HL-60 (cell line): ENCODE data around the gene TGM1.

ENCODE experiments used
- DNase-seq, 2 experiments: peaks; one replicate each; pipeline ENCODE4 v3.0.0-alpha.2; 2010 to 2020; ENCODE audit warnings: low read depth in 1 of 2, low spot score in 1 of 2
- H3K27ac ChIP-seq: fragments of 250-450 bp; sonication (Bioruptor Pico); replicated peaks from 2 replicates; pipeline ENCODE4 v1.5.1; 2020; ENCODE audit warnings: mild to moderate bottlenecking, moderate library complexity
- H3K27me3 ChIP-seq: fragments of 250-450 bp; sonication (Bioruptor Pico); 2 replicates; pipeline ENCODE4 v1.5.1; 2021; ENCODE audit warnings: mild to moderate bottlenecking, moderate library complexity; ENCODE audit not compliant: insufficient read depth, poor library complexity, severe bottlenecking
- H3K4me3 ChIP-seq: replicated peaks from 2 replicates; pipeline ENCODE4 v1.5.1; 2011; ENCODE audit warnings: mild to moderate bottlenecking, control low read depth, low read length; ENCODE audit not compliant: insufficient read depth
- CTCF ChIP-seq: IDR thresholded peaks from one replicate; pipeline ENCODE4 v1.5.1; 2011; ENCODE audit warnings: low read length, control low read depth, inconsistent platforms; ENCODE audit not compliant: insufficient read depth
- GABPA ChIP-seq: IDR thresholded peaks from 2 replicates; pipeline ENCODE4 v1.6.1; 2012; ENCODE audit warnings: low read depth
- POLR2AphosphoS5 ChIP-seq: IDR thresholded peaks from 2 replicates; pipeline ENCODE4 v1.6.1; 2012; ENCODE audit warnings: low read depth
- REST ChIP-seq: IDR thresholded peaks from 2 replicates; pipeline ENCODE4 v1.6.1; 2012; ENCODE audit warnings: low read depth; ENCODE audit not compliant: insufficient replicate concordance
- SPI1 ChIP-seq: IDR thresholded peaks from 2 replicates; pipeline ENCODE4 v1.6.1; 2012; ENCODE audit warnings: low read depth, mild to moderate bottlenecking, borderline replicate concordance

The TGM1 gene

GRCh38 chr14:24283796-24284460 lies 21.0 kb upstream of the TGM1 start:
- Histone ChIP-seq H3K27me3 (no peaks in the 10 kb centered on the region), H3K4me3 (no peak overlapping the region), H3K27ac (no peak overlapping the region)
- TF ChIP-seq SPI1: no peak
- TF ChIP-seq POLR2AphosphoS5: no peak
- TF ChIP-seq REST: no peak
- TF ChIP-seq GABPA: no peak
- TF ChIP-seq CTCF: no peak
- DNase-seq: no peak

GRCh38 chr14:24282736-24283135 lies 19.8 kb upstream of the TGM1 start:
- no peak overlapping the region for H3K27ac ChIP-seq
- no peak for TF ChIP-seq REST
- TF ChIP-seq CTCF: no peak
- TF ChIP-seq SPI1: no peak
- TF ChIP-seq POLR2AphosphoS5: no peak
- no peak for TF ChIP-seq GABPA
- no peak for DNase-seq
- H3K27me3 ChIP-seq: no peaks in the 10 kb centered on the region
- no peak overlapping the region for H3K4me3 ChIP-seq

- no peak for TF ChIP-seq REST
- no peak for TF ChIP-seq CTCF
- no peak for TF ChIP-seq POLR2AphosphoS5
- no peak for TF ChIP-seq GABPA
- no peak; the same call in 1 of the 2 replicates for TF ChIP-seq SPI1
- DNase-seq: peak in 1 of 2 experiments; percentile 48
- peak overlapping the region; percentile 36 for H3K27ac ChIP-seq
- H3K4me3 ChIP-seq: no peak overlapping the region
- H3K27me3 ChIP-seq: no peaks in the 10 kb centered on the region
Observed at GRCh38 chr14:24281636-24282035, 18.7 kb upstream of the TGM1 start.
